Bronchus fibroblast of lung (primary cell): ENCODE results near the gene SLC23A1. TPM values are rescaled to one million over a fixed set of nuclear protein-coding genes. Genes with fewer than 3 reads are reported as not detected.

ENCODE experiments used
- total RNA-seq: library from RNA; depleted of rRNA; stranded (reverse); fragments of >200 nt; gene quantifications from 2 replicates; pipeline ENCODE4 v1.2.3, GENCODE V29; 2015

The SLC23A1 gene
- not detected in 2 replicates for total RNA-seq

DNA sequence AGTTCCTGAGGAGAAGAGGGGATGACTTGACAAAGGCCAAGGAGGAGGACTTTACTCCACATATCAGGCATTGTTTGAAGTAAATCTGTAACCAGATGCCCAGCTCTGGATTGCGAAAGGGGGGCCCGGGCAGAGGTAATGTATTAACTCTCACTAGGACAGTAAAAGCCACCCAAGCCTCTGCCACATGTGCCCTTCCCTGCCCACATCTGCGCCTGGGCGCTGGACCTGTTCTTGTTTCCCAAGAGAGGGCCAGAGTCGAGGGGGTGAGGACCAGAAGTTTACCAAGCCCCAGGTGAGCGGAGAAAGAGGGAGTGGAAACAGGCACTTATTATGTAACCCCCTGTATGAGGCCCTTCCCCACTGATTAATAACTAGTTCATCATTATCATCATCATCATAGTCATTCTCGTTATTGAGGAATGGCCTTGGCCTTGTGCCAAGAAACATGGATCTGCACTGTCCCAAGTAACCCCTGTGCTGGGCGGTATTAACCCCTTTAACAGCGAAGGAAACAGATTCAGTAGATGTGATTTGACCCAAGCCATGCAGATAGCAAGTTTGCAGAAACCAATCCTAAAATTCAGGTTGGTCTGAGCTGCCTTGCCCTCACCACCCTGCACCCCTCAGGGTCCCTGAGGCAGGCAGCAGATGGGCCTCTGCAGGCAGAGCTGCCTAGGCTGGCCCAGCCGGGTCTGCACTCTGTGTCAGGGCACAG lies at the start of gene SLC23A1:
SLC23A1 (minus strand) TSS at position 23 of the 718 bp plus-strand sequence. CDS start 44 bp downstream, outside the sequence.

DNA sequence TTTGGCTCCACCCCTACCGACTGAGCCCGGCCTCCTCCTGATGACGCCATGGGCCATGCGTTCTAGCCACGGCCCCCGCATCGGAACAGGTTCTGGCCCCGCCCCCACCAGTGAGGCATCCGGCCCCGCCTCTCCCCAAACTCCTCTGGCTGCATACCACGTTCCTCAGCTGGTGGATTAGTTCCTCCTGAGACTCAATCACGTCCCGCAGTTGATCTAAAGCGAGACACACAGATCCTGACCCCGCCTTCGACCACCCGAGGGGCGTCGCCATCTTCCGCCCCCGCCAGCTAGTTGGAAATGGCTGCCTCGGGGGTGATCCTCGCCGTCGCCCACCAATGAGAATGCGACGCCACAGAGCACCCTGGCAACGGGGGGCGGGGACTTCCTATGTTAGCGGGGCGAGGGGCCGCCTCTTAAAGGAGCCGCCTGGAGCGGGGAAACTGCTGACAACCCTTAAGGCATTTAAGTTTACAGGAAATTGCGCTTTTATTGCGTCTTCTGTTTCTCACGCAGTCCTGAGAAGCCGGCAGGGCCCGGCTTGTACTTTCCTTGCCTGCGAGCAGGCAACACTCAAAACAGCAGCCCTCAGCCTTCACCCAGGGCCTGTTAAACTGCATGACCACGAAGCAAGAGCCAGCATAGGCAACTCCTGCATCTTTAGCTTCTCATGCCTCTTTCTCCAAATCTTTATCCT lies 20.8 kb upstream of the SLC23A1 start, which contains the start of gene SPATA24:
SPATA24 (minus strand) TSS at position 303 of the 697 bp plus-strand sequence; CDS start at position 274, 29 bp downstream.

DNA sequence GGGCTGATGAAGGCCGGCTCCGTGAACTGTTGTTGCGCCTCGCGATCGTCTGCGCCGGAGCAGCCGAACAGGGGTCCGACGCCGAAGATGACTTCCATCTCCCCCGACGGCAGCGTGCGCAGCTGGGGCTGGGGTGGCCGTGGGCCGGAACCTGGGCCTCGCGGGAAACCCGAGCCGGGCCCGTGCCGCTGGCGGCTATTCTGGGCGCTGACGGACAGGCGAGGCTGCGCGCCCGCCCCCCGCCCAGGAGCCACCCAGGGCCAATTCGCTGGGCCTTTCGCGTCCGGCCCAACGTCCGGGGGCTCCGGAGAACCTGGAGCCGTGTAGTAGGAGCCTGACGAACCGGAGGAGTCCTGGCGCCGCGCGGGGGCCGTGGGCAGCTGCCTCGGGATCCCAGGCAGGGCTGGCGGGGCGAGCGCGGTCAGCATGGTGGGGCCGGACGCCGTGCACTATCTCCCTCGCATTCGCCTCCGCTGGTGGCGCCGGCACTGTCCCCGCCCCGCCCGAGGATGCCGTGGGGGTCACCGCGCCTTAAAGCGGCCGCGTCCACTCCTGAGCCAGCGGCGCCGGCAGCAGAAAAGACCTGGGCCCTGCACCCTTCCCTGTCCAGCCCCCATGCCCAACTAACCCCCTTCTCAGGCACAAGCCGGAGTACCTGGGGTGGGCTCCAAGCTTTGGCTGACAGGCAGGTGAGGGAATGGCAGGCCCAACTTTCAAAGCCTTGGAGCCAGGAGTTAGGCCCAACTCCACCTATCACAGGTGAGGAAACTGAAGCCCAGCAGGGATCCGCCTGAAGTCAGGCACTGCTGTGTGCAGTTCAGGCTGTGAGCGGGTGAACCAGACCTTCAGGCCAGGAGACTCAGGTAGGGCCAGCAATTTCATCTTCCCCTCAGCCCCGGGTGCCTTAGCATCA lies 11.8 kb upstream of the SLC23A1 start, which contains the start of gene PROB1:
PROB1 (minus strand) TSS at position 451 of the 913 bp plus-strand sequence; CDS start at position 428, 23 bp downstream.

DNA sequence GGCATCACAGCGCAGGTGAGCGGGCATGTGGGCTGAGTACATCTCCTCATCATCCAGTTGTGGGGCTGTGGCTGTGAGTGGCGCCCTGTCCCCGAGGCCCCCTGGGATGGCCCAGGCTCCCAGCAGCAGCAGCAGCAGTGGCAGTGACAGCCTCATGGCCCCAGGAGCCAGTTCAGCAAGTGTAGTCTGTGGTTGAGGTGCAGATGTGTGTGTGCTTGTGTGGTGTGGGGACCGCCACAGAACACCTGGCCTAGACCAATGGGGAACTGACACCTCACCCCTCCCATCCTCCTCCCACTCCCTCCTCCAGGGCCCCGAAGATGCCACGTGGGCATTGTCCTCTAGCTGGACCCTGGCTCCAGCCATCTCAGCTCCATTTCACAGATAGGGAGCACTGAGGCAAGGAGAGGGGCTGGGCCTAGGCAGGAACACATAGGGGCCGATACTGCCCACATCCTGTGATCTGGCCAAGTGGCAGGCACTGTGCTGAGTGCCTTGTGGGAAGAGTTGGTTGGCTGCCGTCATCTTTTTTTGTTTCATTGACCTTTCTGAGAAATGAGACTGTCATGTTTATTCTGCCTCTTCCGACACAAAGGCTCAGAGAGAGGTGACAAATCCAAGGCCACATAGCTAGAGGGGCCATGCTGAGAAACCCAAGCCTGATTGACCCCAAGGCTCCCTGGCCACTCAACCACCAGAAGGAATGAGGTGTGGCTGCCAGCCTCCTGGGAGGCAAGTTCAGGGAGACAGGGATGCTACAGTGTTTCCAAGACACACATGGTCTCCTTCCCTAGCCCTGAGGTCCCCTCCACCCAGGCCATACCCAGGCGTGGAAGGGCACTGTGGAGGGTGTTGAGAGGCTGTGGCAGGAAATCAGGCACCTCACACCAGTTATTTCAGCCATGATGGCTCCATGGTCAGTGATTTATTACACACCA lies 6.9 kb upstream of the SLC23A1 start, which contains the start of gene MZB1:
MZB1 (minus strand) TSS at position 213 of the 938 bp plus-strand sequence; CDS start at position 156, 57 bp downstream.

DNA sequence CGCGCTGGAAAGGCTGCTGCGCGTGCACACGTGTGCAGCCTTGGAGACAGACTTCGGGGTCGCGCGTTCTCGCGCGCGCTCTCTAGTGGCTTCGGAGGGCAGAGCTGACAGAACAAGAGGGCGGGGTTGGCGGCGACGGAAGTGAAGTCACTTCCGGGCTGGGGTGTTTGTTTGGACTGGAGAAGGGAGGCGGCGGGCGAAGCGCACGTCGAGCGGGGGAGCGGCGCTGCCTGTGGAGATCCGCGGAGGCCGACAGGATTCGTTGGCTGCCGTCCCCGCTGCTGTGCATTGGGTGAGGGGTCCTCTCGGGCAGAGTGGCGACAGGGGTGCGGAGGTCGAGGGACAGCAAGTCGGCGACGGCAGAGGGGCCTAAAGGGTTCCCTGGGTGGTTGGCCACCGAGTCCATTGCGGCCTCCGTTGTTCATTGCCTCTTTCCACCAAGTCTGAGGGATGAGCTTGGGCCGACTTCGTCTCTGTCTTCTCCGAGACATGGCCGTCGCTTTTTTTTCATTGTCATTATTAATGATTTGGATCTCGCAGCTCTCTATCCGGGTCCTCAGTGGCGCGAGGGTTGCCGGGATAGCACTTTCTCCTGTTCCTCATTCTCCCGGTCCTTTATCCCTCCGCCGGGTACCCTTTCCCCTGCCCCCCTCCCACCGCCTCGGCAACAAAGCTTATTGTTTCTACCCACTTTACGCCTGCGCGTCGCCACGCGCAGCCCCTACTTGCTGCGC lies 41.2 kb downstream of the SLC23A1 start, which contains the start of gene PAIP2:
PAIP2 (plus strand) TSS at position 166 of the 734 bp plus-strand sequence. CDS start 21,931 bp downstream, outside the sequence.

Other genes with a start within 250 kb of the SLC23A1 start
- gene SIL1, start 184.9 kb downstream of the SLC23A1 start, total RNA-seq: 41.7 and 45.8 TPM in 2 replicates
- 179 and 190 TPM in 2 replicates for gene MATR3, start 89.6 kb downstream of the SLC23A1 start, total RNA-seq
- 44.2 and 46.4 TPM in 2 replicates for gene PAIP2, start 41.4 kb downstream of the SLC23A1 start, total RNA-seq
- gene MZB1, start 6.6 kb upstream of the SLC23A1 start, total RNA-seq: not detected in 2 replicates
- 1.2 and 1.5 TPM in 2 replicates for gene PROB1, start 11.8 kb upstream of the SLC23A1 start, total RNA-seq
- gene SPATA24, start 20.8 kb upstream of the SLC23A1 start, total RNA-seq: 5.1 and 7.4 TPM in 2 replicates
- gene DNAJC18, start 56.2 kb upstream of the SLC23A1 start, total RNA-seq: 4.2 and 6.5 TPM in 2 replicates
- 1.0 and 1.2 TPM in 2 replicates for gene ECSCR, start 79.4 kb upstream of the SLC23A1 start, total RNA-seq
- gene SMIM33, start 87.7 kb upstream of the SLC23A1 start, total RNA-seq: not detected in 2 replicates
- 51.0 and 51.4 TPM in 2 replicates for gene STING1, start 99.5 kb upstream of the SLC23A1 start, total RNA-seq
- 136 and 150 TPM in 2 replicates for gene UBE2D2, start 178.0 kb upstream of the SLC23A1 start, total RNA-seq